Activated T-cell treated with anti-CD3 and anti-CD28 coated beads, Interleukin-2, amount 50 U/mL, for 72 hours (primary cell): ENCODE data around the gene ZFHX3. TPM values are rescaled to one million over a fixed set of nuclear protein-coding genes. Genes with fewer than 3 reads are reported as not detected.

Source experiments
- ATAC-seq, 2 donors: fragments of 150-1000 bp; cut with Tn5 transposase; replicated peaks in 1 of 2; 2 replicates each; pipeline ENCODE4 v1.10.0; 2021; ENCODE audit warnings: moderate library complexity in 2 of 2, mild to moderate bottlenecking in 1 of 2
- DNase-seq, 2 donors: peaks; one replicate each; pipeline ENCODE4 v3.0.0; 2021 to 2022; ENCODE audit warnings: mixed read lengths in 1 of 2
- H3K27ac Mint-ChIP-seq: one replicate; pipeline ENCODE4 v1.8.0; 2022; ENCODE audit warnings: mild to moderate bottlenecking, moderate library complexity, mixed read lengths
- H3K27me3 Mint-ChIP-seq: one replicate; pipeline ENCODE4 v1.8.0; 2022; ENCODE audit warnings: low read depth, mixed read lengths
- H3K36me3 Mint-ChIP-seq, 2 donors: one replicate each; pipeline ENCODE4 v1.8.0; 2022; ENCODE audit warnings: mixed read lengths in 2 of 2, mild to moderate bottlenecking in 1 of 2; ENCODE audit not compliant: insufficient read depth in 2 of 2
- H3K4me1 Mint-ChIP-seq: one replicate; pipeline ENCODE4 v1.8.0; 2022; ENCODE audit warnings: low read depth, mixed read lengths
- H3K4me3 Mint-ChIP-seq, 2 donors: one replicate each; pipeline ENCODE4 v1.8.0; 2022; ENCODE audit warnings: mild to moderate bottlenecking in 2 of 2, mixed read lengths in 2 of 2, moderate library complexity in 2 of 2
- H3K9me3 Mint-ChIP-seq, 2 donors: one replicate each; pipeline ENCODE4 v1.8.0; 2022; ENCODE audit warnings: mixed read lengths in 2 of 2
- total RNA-seq, 2 donors: library from RNA; stranded (reverse); gene quantifications; one replicate each; pipeline ENCODE4 v1.2.3, GENCODE V29; 2022

ZFHX3 gene
- total RNA-seq, 2 donors from 2014 or later, result 0.35 to 1.0 TPM

- DNase-seq (no peak), ATAC-seq (peak in 1 of 2 donors; percentile 9)
- no peak overlapping the region for H3K27ac Mint-ChIP-seq
- no peaks in the 10 kb centered on the region for H3K36me3 Mint-ChIP-seq
- H3K9me3 Mint-ChIP-seq, result no peaks in the 10 kb centered on the region
- H3K27me3 Mint-ChIP-seq, result peaks cover 26% of the 10 kb centered on the region
- peak overlapping the region in 1 of 2 donors; percentile 7 for H3K4me3 Mint-ChIP-seq
- no peaks in the 10 kb centered on the region for H3K4me1 Mint-ChIP-seq
Measured at GRCh38 chr16:73048292-73049080, 558 bp upstream of the ZFHX3 start.

- DNase-seq (no peak), ATAC-seq (no peak)
- Mint-ChIP-seq H3K27me3 (peaks cover 32% of the 10 kb centered on the region), H3K36me3 (no peaks in the 10 kb centered on the region), H3K4me3 (peak overlapping the region; percentile 4 to 68), H3K27ac (no peak overlapping the region), H3K9me3 (no peaks in the 10 kb centered on the region), H3K4me1 (no peaks in the 10 kb centered on the region)
Measured at GRCh38 chr16:73047221-73047535, 750 bp downstream of the ZFHX3 start.

GRCh38 chr16:73046849-73047214 is 1.1 kb downstream of the ZFHX3 start:
- H3K4me3 Mint-ChIP-seq, result peak overlapping the region in 1 of 2 donors; percentile 4
- DNase-seq, result no peak
- H3K9me3 Mint-ChIP-seq, result no peaks in the 10 kb centered on the region
- no peak overlapping the region for H3K27ac Mint-ChIP-seq
- peaks cover 34% of the 10 kb centered on the region for H3K27me3 Mint-ChIP-seq
- H3K4me1 Mint-ChIP-seq, result no peaks in the 10 kb centered on the region
- ATAC-seq, result no peak
- H3K36me3 Mint-ChIP-seq, result no peaks in the 10 kb centered on the region

- no peak overlapping the region for H3K4me3 Mint-ChIP-seq
- no peak overlapping the region for H3K27ac Mint-ChIP-seq
- H3K36me3 Mint-ChIP-seq, result no peaks in the 10 kb centered on the region
- no peak for DNase-seq
- H3K27me3 Mint-ChIP-seq, result peaks cover 34% of the 10 kb centered on the region
- no peak for ATAC-seq
- no peaks in the 10 kb centered on the region for H3K9me3 Mint-ChIP-seq
- H3K4me1 Mint-ChIP-seq, result no peaks in the 10 kb centered on the region
Measured at GRCh38 chr16:73046202-73046848, 1.6 kb downstream of the ZFHX3 start.

GRCh38 chr16:73043828-73044467 is 4.0 kb downstream of the ZFHX3 start:
- ATAC-seq, result no peak
- Mint-ChIP-seq H3K27ac (no peak overlapping the region), H3K4me3 (no peak overlapping the region), H3K4me1 (no peaks in the 10 kb centered on the region), H3K27me3 (peaks cover 34% of the 10 kb centered on the region), H3K36me3 (no peaks in the 10 kb centered on the region), H3K9me3 (no peaks in the 10 kb centered on the region)
- DNase-seq, result no peak

GRCh38 chr16:73042807-73043206 is 5.1 kb downstream of the ZFHX3 start:
- H3K27me3 Mint-ChIP-seq, result peaks cover 36% of the 10 kb centered on the region
- DNase-seq (no peak), ATAC-seq (no peak)
- no peaks in the 10 kb centered on the region for H3K36me3 Mint-ChIP-seq
- no peak overlapping the region for H3K27ac Mint-ChIP-seq
- no peaks in the 10 kb centered on the region for H3K4me1 Mint-ChIP-seq
- H3K4me3 Mint-ChIP-seq, result no peak overlapping the region
- H3K9me3 Mint-ChIP-seq, result no peaks in the 10 kb centered on the region

- no peak overlapping the region for H3K4me3 Mint-ChIP-seq
- no peaks in the 10 kb centered on the region for H3K4me1 Mint-ChIP-seq
- no peaks in the 10 kb centered on the region for H3K36me3 Mint-ChIP-seq
- H3K27ac Mint-ChIP-seq, result no peak overlapping the region
- H3K9me3 Mint-ChIP-seq, result no peaks in the 10 kb centered on the region
- DNase-seq (no peak), ATAC-seq (no peak)
- peaks cover 39% of the 10 kb centered on the region for H3K27me3 Mint-ChIP-seq
Measured at GRCh38 chr16:73041676-73042075, 6.3 kb downstream of the ZFHX3 start.

- Mint-ChIP-seq H3K9me3 (no peaks in the 10 kb centered on the region), H3K4me3 (no peak overlapping the region), H3K4me1 (peaks cover 5% of the 10 kb centered on the region)
Measured at GRCh38 chr16:73040735-73041402, 7.1 kb downstream of the ZFHX3 start.

GRCh38 chr16:73040136-73040535 is 7.8 kb downstream of the ZFHX3 start:
- H3K36me3 Mint-ChIP-seq, result no peaks in the 10 kb centered on the region
- H3K4me3 Mint-ChIP-seq, result no peak overlapping the region
- no peak for DNase-seq
- no peak overlapping the region for H3K27ac Mint-ChIP-seq
- ATAC-seq, result no peak
- peaks cover 6% of the 10 kb centered on the region for H3K4me1 Mint-ChIP-seq
- no peaks in the 10 kb centered on the region for H3K9me3 Mint-ChIP-seq
- peaks cover 38% of the 10 kb centered on the region for H3K27me3 Mint-ChIP-seq

More at GRCh38 chr16:73040735-73041402, 7.1 kb downstream of the ZFHX3 start:
- no peak overlapping the region for H3K27ac Mint-ChIP-seq
- no peaks in the 10 kb centered on the region for H3K36me3 Mint-ChIP-seq
- no peak for ATAC-seq
- no peak for DNase-seq
- H3K27me3 Mint-ChIP-seq, result peaks cover 36% of the 10 kb centered on the region

GRCh38 chr16:73037845-73038570 is 9.9 kb downstream of the ZFHX3 start:
- H3K27me3 Mint-ChIP-seq, result peaks cover 41% of the 10 kb centered on the region

GRCh38 chr16:73037331-73037745 is 10.6 kb downstream of the ZFHX3 start:
- H3K4me1 Mint-ChIP-seq, result peaks cover 14% of the 10 kb centered on the region
- DNase-seq (no peak), ATAC-seq (no peak)
- no peak overlapping the region for H3K27ac Mint-ChIP-seq
- no peaks in the 10 kb centered on the region for H3K36me3 Mint-ChIP-seq
- H3K4me3 Mint-ChIP-seq, result no peak overlapping the region
- no peaks in the 10 kb centered on the region for H3K9me3 Mint-ChIP-seq
- peaks cover 36% of the 10 kb centered on the region for H3K27me3 Mint-ChIP-seq

More at GRCh38 chr16:73037845-73038570, 9.9 kb downstream of the ZFHX3 start:
- Mint-ChIP-seq H3K9me3 (no peaks in the 10 kb centered on the region), H3K4me3 (no peak overlapping the region), H3K27ac (no peak overlapping the region), H3K36me3 (no peaks in the 10 kb centered on the region), H3K4me1 (peaks cover 14% of the 10 kb centered on the region)
- ATAC-seq (no peak), DNase-seq (no peak)

- DNase-seq (no peak), ATAC-seq (no peak)
- peak overlapping the region in 1 of 2 donors; percentile 39 for H3K4me3 Mint-ChIP-seq
- peaks cover 39% of the 10 kb centered on the region for H3K27me3 Mint-ChIP-seq
- no peaks in the 10 kb centered on the region for H3K36me3 Mint-ChIP-seq
- no peaks in the 10 kb centered on the region for H3K9me3 Mint-ChIP-seq
- H3K4me1 Mint-ChIP-seq, result peaks cover 14% of the 10 kb centered on the region
- no peak overlapping the region for H3K27ac Mint-ChIP-seq
Measured at GRCh38 chr16:73036074-73036826, 11.7 kb downstream of the ZFHX3 start.
